Measurements from ENCODE around the gene BCAS3. TPM values are rescaled to one million over a fixed set of nuclear protein-coding genes. Genes with fewer than 3 reads are reported as not detected.

The BCAS3 gene
- total RNA-seq, 1 donor from 2014 or later = 39.6 TPM

DNA sequence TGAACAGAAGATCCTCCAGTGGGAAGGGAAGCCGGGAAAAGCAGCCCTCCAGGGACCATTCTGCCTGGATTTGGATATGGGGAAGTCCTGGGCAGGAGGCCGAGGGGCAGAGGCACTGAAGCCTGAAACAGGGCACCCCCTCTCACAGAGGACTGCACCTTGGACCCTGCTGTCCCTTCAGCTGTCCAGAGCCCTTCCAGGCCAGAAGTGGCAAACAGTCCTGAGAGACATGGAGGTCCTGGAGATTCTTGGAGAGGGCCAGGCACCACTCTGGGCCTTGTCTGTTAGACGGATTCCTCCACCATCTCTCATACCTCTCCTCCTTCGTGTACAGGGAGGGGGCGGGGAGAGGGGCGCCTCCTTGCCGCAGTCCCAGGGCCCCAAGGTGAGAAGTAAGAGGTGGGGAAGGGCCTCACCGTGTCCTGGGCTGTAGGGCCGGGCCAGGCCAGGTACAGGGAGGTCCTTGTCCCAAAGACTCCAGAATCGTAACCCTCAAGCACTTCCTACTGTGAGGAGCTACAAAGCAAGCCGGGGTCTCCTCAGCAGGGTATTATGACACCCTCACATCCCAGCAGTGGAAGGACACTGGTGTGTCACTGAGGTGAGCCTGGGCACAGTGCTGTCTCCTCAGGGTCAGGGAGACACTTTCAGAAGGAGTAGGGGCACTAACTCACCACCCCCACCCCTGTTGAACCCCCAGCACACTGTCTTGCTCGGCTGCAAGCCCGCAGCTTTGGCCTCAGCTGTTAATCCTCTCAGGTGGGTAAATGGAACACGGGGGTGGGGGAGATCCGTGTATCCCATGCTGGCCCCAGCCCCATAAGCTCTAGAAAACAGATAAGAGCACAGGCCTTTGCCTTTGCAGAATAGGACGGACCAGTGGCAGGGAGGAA lies 705.4 kb downstream of the BCAS3 start:
- DNase-seq (ENCODE audit: low read depth) = no peak

DNA sequence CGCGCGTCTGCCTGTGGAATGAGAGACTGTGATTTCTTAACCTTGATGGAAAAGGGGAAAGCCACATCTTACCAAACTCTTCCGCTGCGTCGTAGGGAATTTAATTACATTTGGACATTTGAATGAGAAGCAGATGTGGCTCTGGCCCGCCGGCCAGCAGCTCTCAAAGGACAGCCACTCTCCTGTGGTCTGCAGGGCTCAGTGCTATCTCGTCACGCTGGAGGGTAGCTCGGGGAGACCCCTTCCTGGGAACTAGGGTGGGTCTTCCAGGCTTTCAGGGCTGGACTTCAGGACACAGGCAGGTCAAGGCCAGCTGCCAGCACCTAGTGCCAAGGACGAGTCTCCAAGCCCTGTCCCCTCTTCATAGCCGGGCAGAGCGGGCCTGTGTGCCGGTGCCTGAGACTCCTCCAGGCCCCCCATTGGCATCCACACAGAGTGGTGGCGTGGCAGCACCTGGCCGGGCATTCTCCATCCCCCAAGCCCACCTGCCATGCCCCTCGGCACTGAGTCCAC lies 706.1 kb downstream of the BCAS3 start:
- DNase-seq (ENCODE audit: low read depth) = no peak

DNA sequence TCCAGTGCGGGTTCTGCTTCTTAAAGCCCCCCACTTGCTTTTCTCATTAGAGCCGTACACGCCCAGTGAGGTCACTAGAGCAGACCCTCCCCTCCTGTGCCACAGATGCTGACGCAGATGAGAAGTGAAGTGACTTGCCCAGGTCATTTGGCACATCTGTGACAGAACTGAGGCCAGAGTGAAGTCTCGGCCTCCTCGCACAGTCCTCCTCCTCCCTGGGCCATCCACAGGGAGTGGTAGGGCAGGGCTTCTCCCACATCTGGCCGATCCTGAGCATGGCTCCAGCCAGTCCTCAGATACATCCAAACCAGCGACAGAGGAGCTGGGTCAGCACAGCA lies 706.7 kb downstream of the BCAS3 start:
- no peak for DNase-seq (ENCODE audit: low read depth)

DNA sequence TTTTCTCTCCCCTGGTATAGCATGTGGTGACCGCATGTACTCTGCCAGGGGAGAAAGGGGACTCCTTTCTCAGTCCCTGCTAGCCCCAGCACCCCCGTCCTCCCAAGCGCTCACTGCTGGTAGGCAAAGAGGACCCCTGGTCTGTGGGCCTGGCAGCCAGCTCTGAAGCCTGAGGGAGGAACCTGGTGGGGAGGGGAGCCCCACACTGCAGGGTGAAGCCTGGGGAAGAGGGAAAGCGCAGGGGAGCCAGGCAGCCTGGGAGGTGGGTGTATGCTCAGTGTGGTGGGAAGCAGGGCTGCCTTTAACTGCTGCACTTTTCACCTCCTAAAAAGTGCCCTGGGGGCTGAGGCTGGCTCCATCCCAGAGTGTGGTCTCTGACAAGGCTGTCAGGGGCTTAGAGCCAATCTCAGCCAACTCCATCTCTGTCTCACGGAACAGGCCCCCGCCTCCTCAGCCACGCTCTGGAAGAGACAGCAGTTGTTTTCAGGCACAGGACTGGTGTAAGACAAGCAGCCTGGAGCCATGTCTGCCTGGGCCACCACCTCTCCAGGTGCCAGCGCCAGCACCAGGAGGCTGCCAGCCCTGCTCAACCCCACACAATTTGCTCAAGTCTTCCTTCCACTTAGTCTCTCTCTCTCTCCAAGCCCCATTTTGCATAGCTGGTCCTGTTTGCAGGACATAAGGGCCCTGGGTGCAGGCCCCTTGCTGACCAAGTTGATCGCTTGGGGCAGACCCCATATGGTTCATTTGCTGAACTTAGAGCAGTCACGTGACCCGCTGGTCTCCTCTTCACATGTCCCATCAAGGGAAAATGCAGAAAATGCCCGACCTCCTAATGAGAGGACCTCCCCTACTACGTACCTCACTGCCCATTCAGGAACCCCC lies 707.3 kb downstream of the BCAS3 start:
- DNase-seq (ENCODE audit: low read depth) = no peak

DNA sequence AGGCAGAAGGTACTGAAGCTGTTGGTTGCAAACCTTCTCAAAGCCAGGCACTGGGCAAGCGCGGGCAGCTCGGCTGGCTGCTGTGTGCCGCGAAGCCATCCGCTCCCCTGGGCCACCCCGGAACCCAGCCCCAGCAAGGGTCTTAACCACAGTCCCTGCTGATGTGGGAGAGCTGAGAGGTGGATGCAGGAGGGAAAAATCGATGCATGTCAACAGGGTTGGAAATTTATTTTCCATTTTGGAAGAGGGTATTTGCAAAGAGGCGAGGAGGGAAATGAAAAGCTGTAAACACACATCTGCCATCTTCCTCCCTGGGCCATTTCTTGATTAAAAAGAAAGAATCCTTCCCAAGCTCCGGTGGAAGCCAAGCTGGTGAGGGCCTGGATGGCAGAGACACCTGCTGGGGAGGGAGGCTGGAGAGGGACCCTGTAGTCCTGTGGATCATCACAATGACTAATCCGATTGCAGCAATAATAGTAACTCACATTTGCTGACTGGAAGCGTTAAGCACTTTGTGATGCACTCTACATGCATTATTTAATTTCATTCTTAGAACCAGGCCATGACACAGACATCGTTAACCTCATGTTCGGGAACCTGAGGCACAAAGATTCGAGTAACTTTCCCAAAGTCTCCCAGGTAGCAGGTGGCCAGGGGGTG lies 708.1 kb downstream of the BCAS3 start:
- DNase-seq (ENCODE audit: low read depth) = no peak

DNA sequence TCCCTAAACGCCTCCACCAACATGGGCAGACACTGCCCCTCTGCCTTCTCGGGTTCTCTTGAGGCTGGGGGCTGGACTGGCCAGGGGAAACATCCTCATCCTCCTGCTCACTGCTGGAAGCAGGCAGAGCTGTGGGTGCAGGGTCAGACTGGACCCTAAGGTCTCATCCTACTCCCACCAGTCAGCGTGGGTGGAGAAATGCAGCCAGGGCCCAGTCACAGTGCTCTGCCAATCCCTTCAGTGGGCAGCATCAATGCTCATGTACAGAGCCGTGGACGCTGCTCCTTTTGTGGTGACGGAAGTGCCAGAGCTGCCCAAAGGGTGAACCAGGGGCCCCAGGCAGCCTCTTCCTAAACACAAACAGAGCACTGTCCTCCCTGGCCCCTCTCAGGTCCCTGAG lies 708.6 kb downstream of the BCAS3 start:
- DNase-seq (ENCODE audit: low read depth) = no peak

DNA sequence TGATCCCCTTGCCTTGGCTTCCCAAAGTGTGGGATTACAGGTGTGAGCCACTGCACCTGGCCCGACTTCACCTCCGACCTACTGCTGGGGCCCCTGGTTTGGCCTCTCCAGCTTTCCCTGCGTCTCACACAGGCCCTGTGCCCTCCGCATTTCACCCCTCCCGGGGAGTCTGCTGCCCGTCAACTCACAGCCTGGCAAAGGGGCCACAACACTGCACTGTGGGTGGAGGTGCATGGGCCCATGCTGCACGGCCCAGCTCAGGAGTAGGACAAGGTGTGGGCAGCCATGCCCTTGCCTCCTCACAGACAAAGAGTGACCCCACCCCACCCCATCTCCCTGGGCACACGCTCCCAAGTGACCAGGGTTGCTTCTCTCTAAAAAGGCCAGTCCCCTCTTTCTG lies 709.4 kb downstream of the BCAS3 start:
- no peak for DNase-seq (ENCODE audit: low read depth)

DNA sequence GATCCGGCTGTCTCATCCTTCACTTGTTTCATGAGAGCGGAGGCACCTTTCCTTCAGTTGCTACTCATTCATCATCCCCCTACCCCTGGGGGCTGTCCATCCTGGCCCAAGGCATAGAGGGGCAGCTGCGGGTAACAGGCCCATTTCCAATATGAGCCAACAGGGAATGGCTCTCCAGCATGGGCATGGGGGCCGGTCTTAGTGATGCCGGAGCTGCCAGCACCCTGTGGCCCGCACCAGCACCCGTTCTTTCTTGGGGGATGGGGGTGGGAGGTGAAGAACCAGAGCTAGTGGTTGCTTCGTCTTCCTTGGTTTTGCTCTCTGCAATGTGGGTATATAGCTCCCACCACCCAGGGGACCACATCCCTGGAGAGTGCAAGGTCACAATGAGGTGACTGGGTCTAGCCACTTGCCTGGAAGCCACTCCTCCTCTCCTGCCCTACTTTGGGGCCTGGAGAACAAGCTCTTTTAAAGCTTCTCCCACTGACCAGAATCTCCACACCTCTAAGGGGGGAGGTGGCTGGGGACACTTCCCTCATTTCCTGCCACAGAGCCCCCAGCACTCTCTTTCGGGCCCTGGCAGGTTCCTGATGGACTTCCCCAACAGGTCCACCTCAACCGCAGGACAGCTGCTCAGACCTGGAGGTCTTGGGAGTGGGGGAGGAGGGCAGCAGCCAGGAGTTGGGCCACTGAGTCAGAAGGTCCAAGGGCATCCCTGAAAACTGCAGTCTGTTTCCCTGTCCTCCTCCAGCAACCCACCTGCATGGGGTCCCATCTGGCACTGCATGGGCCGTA lies 710.1 kb downstream of the BCAS3 start:
- no peak for DNase-seq (ENCODE audit: low read depth)

DNA sequence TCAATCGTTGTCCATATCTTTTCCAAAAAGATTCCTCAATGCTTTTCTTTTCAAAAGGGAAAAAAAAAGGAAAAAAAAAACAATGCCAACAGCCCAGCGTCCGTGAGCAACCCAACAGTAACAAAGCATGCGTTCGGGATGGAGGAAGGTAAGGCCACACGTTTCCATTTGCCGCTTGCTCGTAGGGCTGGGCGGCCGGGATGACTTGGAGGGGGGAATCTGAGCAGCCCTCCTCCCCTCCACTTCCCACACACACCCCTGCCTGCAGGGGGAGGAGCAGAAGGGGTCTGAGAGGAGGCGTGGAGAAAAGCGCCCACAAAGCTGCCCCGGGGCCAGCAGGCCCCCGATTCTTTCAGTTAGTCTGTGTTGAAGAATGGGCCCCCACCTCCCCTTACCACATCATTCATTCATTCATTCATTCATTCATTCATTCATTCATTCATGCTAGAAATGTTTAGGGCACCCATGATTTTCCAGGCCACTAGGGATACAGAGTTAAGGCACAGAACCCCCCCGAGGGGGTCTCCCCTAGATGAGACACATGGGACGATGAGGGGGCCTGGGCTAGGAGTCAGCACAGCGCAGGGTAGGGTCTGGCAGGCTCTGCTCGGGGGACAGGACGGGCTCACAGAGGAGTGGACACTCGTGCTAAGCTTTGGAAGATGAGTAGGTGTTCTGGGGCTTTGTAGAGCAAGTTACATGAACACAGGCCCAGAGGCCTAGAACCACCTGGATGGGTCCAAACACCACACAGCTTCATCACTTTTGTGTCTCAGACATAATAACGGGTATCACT lies 711.1 kb downstream of the BCAS3 start:
- DNase-seq (ENCODE audit: low read depth) = no peak

DNA sequence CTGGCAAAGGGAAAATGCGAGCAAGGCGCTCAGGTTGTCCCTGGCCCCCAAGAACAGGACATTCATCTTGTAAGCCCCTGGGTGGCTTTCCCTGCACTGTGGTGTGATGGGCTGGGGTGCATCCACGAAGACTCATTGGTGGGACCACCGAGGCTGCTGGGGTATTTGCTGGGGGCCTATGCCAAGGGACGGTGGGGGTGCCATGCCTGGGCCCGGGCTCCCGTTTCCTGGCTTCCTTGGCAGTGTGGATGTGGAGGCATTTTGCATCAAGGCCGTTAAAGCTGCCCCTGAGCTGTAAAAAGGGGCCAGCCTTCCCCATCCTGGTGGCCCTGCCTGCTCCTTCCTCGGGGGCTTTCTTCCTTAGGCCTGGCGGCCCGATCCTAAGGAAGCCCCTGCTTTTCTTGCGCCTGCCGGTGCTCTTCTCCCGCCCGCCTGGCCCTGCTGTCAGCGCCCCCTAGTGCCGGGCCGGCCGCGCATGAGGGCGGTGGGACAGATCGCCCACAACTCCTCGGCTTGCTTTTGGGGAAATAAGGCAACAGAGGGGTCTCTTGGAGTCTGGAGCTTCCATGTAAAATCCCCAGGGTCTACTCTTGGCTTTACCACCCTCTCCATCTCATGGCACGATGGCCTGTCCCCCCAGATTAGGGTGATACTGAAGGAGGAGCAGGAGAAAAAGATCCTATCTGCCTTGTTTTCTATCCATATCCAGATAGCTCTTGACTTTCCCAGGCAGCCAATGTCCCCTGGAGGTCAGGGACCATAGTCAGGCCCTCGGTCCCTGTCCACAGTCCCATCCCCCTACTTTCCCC lies 712.2 kb downstream of the BCAS3 start:
- DNase-seq (ENCODE audit: low read depth) = no peak

DNA sequence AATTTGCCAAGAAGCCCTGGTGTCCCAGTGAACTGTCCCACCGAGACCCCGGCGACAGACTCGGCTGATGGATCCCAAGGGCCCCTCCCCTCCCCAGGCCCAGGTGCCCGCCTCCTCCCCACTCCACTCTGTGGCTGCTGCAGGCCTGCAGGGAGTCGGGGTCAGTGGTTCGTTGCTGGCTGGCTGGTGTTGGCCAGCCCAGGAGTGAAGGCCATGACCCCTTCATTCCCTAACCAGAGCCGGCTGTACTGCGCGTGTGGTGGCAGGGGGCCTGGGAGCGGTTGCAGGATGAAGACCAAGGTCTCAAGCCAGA lies 712.8 kb downstream of the BCAS3 start:
- no peak for DNase-seq (ENCODE audit: low read depth)

DNA sequence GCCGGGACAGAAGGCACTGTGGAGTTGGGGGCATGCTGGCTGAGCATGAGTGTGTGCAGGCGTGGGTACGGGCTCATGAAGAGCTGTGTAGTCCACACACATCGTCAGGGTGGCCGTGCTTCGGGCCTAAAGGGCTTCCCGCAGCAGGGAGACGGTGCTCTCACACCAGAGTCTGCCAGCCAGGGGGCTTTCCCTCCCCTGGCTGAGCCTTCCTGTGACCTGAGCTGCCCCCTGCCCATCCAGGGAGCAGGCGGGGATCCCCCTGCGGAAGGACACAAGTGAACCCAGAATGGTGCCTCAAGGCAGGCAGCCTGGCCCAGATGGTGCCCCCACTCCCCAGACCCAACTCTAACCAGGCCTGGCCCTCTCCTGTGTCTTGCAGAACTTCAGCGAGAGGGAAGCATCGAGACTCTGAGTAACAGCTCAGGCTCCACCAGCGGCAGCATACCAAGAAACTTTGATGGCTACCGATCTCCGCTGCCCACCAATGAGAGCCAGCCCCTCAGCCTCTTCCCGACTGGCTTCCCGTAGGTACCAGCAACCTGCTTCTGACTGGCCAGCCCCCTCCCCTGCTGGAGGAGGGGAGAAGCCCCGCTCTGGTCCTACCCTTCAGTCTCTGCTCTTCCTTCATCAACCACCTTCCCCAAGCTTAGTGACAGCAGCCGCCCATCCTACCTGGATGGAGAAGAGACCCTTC lies 714.1 kb downstream of the BCAS3 start:
- no peak for DNase-seq (ENCODE audit: low read depth)

DNA sequence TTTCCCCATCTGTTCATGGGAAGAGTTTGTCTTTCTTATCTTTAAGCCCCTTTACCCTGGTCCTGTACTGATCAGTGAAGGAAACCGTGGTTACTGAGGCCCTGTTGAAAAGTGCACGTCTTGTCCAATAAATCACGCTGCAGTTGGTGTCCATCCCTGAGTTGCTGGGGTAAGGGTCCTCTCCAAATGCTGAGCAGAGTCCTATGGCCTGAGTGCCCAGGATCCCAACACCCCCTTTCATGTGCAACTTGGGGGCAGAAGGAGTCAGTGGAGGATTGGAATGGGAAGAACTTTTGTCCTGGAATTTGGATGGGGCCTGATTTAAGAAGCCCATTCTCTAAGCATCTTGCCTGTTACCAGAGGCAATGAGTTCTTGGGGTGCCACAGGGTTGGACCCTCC lies 715.0 kb downstream of the BCAS3 start:
- DNase-seq (ENCODE audit: low read depth) = no peak

DNA sequence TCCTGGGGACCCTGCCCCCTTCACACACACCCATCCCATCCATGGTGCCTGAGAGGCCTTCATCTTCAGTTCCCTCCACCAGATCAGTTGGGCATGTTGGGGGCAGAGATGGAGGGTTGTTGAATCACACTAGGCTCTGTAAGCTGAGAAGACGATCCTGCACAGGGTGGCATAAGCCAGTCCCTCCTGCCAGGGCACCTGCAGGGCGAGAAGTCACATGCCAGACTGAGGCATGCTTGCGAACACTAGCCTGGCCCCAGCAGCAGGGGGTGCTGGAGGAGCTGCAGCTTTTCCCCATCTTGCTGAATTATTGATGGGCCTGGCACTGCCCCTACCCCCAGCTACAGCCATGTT lies 715.9 kb downstream of the BCAS3 start:
- DNase-seq (ENCODE audit: low read depth) = no peak

DNA sequence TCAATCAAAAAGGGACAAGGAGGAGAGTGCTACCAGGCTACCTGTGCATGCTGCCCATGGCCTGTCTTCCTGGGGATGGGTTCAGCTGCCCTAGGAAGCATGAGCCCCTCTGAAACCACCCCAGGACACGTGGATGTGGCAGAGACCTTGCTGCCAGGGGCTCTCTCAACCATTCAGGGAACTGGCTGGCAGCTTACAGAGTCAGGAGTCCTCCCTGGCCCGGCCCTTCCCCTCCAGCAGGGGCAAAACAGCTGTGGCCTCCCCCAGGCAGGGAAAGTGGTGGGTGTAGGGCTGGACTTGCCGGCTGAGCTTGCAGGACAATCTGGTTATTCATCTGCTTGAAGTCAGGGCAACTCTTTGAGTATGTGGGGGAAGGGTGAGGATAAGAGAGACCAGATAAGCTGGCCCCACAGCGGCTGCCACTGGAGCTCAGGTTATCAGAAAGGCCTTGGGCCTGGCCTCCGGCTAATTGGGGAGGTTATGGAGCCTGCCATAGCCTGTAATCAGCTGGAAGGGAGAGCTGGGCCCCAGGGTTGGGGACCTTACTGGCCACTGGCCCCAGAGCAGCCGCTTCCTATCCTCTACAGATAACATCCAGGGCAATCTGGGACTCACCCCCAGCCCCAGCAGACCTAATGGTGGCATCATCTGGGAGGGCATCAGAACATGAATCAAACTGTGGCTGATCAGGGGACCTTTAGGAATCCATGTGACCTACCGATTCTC lies 716.4 kb downstream of the BCAS3 start:
- peak; percentile 38 for DNase-seq (ENCODE audit: low read depth)

DNA sequence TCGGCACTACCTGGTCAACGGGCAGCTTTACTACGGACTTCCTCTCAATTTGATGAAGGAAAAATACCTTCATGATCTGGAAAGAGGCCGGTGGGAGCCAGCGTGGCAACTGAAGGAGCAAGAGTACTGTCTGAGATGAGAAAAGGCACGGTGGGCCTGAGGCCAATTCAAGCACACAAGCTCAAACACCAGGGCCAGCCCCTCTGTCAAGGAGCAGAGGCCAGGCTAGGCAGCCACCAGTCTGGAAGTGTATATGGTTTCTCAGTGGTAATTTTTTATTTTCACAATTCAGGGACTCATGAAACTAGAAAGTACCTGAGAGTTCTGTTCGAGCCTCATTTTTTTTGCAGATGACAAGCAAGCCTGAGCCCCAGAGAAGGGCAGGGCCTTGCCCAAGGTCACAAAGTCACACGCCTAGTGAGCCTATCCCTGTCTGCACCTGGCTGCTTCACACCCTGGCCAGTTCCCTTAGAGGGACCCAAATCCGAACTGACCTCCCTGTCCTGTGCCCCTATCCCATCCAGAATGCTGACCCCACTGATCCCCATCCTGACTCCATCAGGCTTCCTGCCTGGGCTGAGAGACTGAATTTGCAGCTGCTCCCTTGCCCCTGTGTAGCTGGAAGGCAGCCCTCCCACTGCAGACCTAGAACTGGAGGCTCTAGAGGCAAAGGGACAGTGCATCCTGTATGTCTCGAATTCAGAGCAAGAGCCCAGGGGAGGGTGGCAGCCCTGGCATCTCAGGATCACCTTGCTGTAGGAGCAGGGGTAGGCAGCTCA lies 717.2 kb downstream of the BCAS3 start:
- DNase-seq (ENCODE audit: low read depth) = no peak

DNA sequence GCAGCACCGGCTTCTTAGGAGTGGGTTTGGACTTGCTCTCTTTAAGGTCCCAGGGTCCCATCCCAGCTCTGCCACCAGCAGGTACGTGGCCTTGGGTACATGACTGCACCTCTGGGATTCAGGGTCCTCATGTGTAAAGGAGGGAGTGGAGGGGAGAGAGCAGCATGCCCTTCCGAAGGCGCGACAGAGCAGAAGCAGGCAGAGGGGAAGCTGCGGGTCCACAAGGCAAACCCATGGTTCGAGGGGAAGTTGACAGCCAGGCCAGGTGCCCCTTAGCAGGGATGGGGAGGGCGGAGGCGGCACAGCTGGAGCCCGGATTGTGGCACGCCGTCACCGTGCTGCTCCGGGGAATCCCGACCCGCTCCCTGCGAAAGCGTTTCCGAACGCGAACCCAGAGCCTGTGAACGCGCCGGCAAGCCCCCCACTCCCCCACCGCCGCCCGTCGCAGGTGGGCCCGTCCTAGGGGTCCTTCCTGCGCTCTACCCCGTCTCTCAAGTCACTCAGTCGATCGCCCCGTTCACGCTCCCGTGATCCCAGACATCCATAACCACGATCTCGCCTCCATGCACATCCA lies 717.8 kb downstream of the BCAS3 start:
- DNase-seq (ENCODE audit: low read depth) = no peak
